RPMI8226 (cell line): Measurements from ENCODE around the gene OOSP2.
"Not testable (repeated sequence)": the region's sequence is repeated elsewhere in the genome, so short reads cannot be mapped to it uniquely, and the experiment has no call there.

Experiments
- DNase-seq: peaks from one replicate; pipeline ENCODE4 v3.0.0-alpha.2; 2015

OOSP2 gene

GRCh38 chr11:60040109-60040508 is at the start of gene OOSP2:
Gene OOSP2, plus strand, starts transcription at chr11:60040409. Its CDS starts 51 bp downstream, at chr11:60040460.
- DNase-seq, result no peak

- no peak for DNase-seq
These were observed 49.8 kb upstream of the OOSP2 start for GRCh38 chr11:59990421-59990820.

- DNase-seq, result no peak
These were observed 47.8 kb upstream of the OOSP2 start for GRCh38 chr11:59992425-59992824.

GRCh38 chr11:59997800-59998199 is 42.4 kb upstream of the OOSP2 start:
- DNase-seq, result no peak

- no peak for DNase-seq
These were observed 40.5 kb upstream of the OOSP2 start for GRCh38 chr11:59999691-60000090.

- DNase-seq, result no peak
These were observed 36.5 kb upstream of the OOSP2 start for GRCh38 chr11:60003729-60004128.

- no peak for DNase-seq
These were observed 34.8 kb upstream of the OOSP2 start for GRCh38 chr11:60005360-60005759.

GRCh38 chr11:60016881-60017280 is 23.3 kb upstream of the OOSP2 start, which contains the start of gene OOSP4B:
Gene OOSP4B, plus strand, starts transcription at chr11:60017181.
- no peak for DNase-seq

GRCh38 chr11:60018058-60018457 is 22.2 kb upstream of the OOSP2 start:
- no peak for DNase-seq

GRCh38 chr11:60020376-60020775 is 19.8 kb upstream of the OOSP2 start:
- DNase-seq, result not testable (repeated sequence)

- no peak for DNase-seq
These were observed 11.1 kb upstream of the OOSP2 start for GRCh38 chr11:60029015-60029632.

GRCh38 chr11:60050422-60050821 is 10.2 kb downstream of the OOSP2 start:
- not testable (repeated sequence) for DNase-seq

GRCh38 chr11:60050839-60051238 is 10.6 kb downstream of the OOSP2 start:
- not testable (repeated sequence) for DNase-seq

- DNase-seq, result no peak
These were observed 16.2 kb downstream of the OOSP2 start, which contains the start of gene MS4A3 for GRCh38 chr11:60056349-60056969. Gene MS4A3, plus strand, starts transcription at chr11:60056665. Its CDS starts 4,496 bp downstream, at chr11:60061161.

- DNase-seq, result no peak
These were observed 18.8 kb downstream of the OOSP2 start for GRCh38 chr11:60059052-60059451.

- no peak for DNase-seq
These were observed 19.5 kb downstream of the OOSP2 start for GRCh38 chr11:60059521-60060240.

GRCh38 chr11:60064111-60064510 is 23.9 kb downstream of the OOSP2 start:
- no peak for DNase-seq

- no peak for DNase-seq
These were observed 25.6 kb downstream of the OOSP2 start for GRCh38 chr11:60065801-60066200.

- DNase-seq, result no peak
These were observed 29.2 kb downstream of the OOSP2 start for GRCh38 chr11:60069450-60069849.

- not testable (repeated sequence) for DNase-seq
These were observed 31.4 kb downstream of the OOSP2 start for GRCh38 chr11:60071644-60072043.

- DNase-seq, result no peak
These were observed 37.1 kb downstream of the OOSP2 start for GRCh38 chr11:60077216-60077817.

- DNase-seq, result no peak
These were observed 37.8 kb downstream of the OOSP2 start for GRCh38 chr11:60077981-60078380.

- DNase-seq, result no peak
These were observed 38.5 kb downstream of the OOSP2 start for GRCh38 chr11:60078745-60079144.

GRCh38 chr11:60080535-60080934 is 40.3 kb downstream of the OOSP2 start:
- no peak for DNase-seq
